Left forelimb (tissue), 1 donor: ENCODE data around the gene TRAPPC2L.
"Not testable (repeated sequence)": the region's sequence is repeated elsewhere in the genome, so short reads cannot be mapped to it uniquely, and the experiment has no call there.

Experiments
- DNase-seq: peaks from one replicate; pipeline ENCODE4 v3.0.0-alpha.2; 2018; ENCODE audit warnings: low spot score

The TRAPPC2L gene

DNA sequence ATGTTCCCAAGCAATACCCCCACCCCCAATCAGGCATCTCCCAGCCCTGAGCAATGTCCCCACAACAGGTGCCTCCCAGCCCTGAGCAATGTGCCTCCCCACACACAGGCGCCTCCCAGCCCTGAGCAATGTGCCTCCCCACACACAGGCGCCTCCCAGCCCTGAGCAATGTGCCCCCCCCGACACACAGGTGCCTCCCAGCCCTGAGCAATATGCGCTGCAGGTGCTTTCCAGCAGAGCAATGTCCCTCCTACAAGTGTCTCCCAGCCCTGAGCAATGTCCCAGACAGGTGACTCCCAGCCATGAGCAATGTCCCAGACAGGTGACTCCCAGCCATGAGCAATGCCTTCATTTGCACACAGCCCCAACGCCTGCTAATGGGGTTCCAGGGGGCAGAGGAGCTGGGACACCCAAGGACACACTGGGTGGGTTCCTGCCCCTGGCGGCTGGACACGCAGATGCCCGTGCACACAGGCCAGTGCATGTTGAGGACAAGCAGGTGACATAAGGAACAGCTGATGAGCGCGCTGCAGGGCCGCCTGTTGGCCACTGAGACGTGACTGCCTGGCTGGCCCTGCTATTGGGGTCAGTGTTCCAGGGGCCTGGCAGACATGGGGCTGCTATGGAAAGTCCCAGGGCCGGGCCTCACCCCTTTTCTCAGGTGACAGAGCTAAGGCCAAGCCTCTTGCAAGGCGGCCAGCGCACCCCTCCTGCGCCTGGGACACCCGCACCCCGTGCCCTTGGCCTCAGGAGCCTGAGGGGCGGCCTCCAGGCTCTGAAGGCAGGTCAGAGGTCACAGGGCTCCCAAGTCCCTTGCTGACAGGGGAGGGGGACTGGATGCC is 36.4 kb downstream of the TRAPPC2L start:
- no peak for DNase-seq

- not testable (repeated sequence) for DNase-seq
Observed at GRCh38 chr16:88894266-88894665, 37.3 kb downstream of the TRAPPC2L start.

GRCh38 chr16:88894681-88895300 is 37.9 kb downstream of the TRAPPC2L start:
- no peak for DNase-seq

GRCh38 chr16:88895335-88895734 is 38.4 kb downstream of the TRAPPC2L start:
- DNase-seq = no peak

- no peak for DNase-seq
Observed at GRCh38 chr16:88896238-88897070, 39.5 kb downstream of the TRAPPC2L start.

DNA sequence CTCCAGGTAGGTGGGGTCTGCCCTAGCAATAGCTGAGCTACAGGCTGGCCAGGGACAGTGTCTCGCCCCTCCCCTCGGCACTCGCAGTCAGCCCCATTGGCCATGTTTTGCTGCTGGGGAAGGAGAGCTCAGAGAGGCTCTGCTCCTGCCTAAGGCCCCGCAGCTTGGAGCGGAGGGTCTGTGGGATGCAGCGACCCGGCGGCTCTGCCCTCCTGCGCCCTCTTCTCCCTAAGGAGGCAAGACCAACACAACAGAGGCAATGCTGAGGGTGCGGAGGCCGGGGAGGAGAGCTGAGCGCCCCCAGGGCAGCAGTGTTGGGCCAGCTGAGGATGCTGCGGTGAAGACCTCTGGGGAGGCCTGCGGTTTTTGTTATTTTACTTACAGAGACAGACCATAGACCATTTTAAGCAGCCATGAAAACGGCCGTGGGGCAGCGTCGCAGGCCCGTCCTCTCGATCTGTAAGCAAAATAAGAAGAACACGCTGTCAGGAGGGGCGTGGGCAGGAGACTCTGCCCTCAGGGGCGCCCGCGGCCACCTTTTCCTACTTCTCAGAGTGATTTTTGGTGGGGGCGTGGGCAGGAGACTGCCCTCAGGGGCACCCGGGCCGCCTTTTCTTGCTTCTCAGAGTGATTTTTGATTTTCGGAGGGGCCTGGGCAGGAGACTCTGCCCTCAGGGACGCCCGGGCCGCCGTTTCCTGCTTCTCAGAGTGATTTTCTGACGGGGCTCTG is 40.9 kb downstream of the TRAPPC2L start:
- DNase-seq = no peak

DNA sequence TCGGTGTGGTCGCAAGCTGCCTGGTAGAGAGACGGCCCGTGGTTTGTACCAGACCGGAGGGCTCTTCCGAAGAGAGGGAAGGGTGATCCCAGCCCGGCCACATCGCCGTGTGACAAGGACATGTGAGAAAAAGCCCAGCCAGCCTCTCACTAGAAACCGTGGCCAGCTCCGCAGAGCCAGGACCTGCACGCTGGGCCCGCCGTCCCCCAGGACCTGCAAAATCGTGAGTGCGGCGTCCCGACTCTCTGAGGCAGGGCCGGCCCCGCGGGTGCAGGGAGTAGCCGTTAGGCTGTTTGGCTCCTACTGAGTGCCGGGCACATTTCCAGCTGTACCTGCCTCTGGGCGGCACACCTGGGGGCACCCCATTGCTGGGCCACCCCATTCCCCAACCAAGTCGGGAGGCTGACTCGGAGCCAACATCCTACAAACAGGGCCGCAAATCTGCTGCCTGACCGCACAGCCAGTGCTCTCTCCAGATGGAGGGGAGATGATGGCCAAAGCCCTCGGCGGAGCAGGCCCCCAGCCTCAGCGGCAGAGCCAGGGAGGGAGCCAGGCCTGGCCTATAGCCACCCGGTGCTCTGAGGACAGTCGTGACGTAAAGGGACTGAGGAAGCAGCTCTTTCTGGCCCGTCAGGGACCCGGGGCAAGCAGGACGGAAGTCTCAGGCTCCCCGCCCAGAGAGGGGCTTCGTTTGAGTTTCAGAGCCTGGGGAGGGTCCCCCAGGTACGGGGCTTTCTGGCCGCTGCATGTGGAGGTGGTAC is 43.2 kb downstream of the TRAPPC2L start:
- no peak for DNase-seq

DNA sequence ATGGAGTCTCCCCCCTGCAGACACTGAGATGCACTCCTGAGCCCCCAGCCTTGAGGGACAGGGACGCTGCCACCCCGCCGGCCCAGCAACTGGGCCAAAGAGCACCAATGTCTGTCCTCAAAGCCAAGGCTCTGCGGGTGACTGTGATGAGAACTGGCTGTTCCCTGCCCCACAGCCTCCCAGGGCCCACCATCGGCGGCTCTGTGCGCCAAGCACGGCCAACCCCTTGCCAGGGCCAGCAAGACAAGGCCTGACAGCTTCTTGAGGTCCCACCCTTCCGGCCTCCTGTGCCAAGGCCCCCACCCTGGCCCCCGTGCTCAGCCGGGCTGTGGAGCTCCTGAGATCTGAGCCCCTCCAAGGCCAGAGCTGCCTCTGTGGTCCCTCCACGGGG is 43.7 kb downstream of the TRAPPC2L start:
- no peak for DNase-seq

- DNase-seq = no peak
Observed at GRCh38 chr16:88901718-88902337, 44.9 kb downstream of the TRAPPC2L start.

GRCh38 chr16:88902744-88903143 is 45.8 kb downstream of the TRAPPC2L start:
- DNase-seq = no peak

DNA sequence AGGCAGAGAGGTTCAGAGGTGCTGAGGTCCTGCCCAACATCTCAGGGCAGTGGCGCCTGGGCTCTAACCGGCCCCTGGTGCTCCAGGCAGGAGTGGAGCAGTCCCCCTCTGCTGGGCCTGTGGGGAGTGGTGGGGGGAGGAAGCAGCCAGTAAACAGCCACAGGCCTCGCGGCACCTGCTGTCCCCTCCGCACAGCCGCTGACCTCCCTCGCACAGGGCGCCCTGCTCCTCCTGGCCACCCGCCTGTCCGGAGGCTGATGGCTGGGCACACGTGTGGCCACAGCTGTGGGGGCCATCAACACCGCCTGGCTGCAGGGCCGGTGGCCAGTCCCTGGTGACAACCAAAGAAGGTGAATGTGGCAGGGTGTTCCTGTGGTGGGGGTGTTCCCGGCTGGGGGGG is 46.3 kb downstream of the TRAPPC2L start:
- DNase-seq = no peak

DNA sequence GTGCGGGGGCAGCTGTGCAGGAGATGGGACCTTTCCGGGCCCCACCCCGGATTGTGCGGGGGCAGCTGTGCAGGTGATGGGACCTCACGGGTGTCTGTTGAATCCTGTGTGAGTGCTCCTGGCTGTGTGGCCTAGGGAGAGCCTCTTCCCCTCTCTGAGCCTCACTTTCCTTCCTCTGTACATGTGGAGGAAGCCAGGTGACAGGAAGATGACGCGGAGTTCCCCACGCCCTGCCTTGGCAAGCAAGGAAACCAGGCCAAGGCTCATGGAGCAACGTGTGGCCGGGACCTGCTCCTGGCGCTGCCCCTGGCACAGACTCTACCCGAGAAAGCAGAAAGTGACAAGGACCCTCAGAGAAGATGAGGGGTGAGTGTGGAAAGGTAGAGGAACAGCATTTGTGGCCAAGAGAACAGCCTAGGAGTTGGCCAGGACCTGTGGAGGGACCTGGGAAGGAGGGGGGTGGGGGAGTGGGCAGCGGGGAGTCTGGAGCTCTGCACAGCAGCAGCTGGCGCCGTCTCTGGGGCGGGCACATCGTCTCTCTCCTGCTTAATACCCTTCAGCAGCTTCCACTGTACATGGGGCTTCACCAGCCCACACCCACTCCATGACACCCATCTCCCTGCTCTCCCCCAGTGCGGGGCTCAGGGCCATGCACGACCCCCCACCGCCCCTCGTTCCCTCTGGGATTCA is 47.9 kb downstream of the TRAPPC2L start:
- DNase-seq = no peak

DNA sequence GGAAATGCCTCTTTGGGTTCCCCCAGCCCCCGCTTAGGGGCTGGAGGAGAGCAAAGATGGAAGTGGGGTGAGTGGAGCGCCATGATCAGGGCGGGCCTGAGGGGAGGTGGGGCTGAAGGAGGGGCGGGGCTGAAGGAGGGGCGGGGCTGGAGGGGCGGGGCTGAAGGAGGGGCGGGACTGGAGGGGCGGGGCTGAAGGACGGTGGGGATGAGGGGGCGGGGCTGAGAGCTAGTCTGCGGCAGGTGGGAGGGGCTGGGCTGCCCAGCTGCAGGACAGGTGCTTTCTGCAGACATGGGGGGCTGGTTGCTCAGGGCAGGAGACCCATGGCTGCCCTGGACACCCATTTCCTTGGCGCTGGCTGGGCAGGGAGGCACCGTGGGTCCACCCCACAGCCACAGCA is 48.6 kb downstream of the TRAPPC2L start:
- no peak for DNase-seq

DNA sequence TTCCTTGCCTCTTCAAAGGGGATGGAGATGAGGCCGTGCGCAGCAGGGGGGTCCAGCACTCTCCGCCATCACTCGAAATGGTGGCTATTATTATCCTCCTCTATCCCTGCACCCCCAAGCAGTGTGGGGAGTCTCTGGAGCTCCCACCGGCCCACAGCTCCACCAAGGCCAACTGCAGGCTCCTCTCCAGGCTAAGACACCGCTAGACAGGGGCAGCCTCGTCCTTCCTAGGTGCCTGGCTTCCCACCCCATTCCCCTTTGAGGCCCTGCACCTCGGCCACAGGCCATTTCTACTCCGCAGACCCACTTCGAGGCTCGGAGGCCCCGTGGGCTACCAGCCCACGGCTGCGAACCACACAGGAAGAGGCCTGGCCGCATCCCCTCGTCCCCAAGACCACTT is 49.1 kb downstream of the TRAPPC2L start:
- no peak for DNase-seq

DNA sequence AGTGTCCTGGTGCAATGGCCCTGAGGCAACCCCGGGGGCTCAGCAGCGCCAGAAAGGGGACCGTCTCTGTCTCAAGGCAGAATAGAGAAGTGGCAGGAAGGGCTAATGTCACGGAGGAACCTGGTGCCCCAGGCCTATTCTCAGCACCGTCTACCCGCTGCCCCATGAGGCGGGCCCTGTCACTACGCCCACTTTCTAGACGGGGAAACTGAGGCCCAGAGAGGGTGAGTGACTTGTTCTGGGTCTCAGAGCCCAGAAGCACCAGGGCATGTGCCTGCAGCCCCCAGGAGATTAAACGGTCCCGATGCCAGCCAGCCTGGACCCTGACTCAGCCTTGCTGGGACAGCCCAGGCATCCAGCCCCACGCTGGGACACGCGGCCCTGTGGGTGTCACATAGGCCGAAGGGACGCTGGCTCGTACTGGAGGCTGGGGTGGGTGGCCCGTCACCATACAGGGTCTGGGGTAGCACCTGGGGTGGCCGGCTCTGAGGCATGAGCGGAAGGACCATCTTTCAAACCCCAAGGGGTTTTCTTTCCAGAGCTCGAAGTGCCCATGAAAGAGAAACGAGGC is 49.7 kb downstream of the TRAPPC2L start:
- no peak for DNase-seq

GRCh38 chr16:88907768-88908167 is 50.8 kb downstream of the TRAPPC2L start:
- no peak for DNase-seq

- no peak for DNase-seq
Observed at GRCh38 chr16:88908307-88908706, 51.4 kb downstream of the TRAPPC2L start.

DNA sequence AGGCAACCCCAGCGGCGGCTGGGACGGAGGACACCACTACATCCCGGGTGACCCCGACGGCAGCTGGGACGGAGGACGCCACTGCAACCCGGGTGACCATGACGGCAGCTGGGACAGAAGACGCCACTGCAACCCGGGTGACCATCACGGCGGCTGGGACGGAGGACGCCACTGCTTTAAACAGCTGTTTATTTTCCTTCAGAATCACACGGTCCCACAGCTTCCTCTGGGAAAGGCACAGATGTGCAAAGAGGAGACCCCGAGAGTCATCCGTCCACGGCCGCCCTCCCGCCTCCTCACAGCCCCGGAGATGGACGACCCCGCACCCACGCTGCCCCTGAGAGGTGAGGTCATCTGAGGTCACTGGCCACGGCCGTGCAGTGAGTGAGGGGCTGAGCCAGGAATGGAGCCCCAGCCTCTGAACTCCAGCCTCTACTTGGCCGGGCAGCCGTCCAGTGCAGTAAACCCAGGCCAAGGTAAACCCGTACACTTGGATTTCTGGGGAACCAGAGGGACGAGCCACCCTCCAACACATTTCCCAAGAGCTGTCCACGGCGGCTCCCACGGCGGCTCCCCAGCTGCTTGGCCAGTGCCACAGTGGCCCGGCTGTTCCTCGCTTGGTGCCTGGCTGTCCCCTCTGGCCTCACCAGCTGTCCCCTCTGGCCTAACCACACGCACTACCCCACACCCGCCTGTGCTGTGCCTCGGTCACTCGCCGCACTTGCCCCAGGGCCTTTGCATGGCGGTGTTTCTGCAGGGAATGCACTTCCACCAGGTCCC is 52.7 kb downstream of the TRAPPC2L start:
- no peak for DNase-seq
